RWPE1 (cell line): ENCODE measurements around the gene MME.

ENCODE experiments used
- CTCF ChIA-PET: fragments of 350-600 bp; sonication (Branson Sonifier 250); formaldehyde crosslinking; extraction: SDS; loops from one replicate; lab custom pipeline; 2021; lab: Yijun Ruan, JAX
- POLR2A ChIA-PET: fragments of 400-600 bp; formaldehyde crosslinking; extraction: SDS; loops from one replicate; lab custom pipeline; 2020; ENCODE audit warnings: antibody characterized with exemption; ENCODE audit not compliant: low non-redundant PET; lab: Yijun Ruan, JAX
- DNase-seq: peaks from one replicate; pipeline ENCODE4 v3.0.0; 2012; ENCODE audit warnings: low spot score
- H3K27ac ChIP-seq: fragments of 450-650 bp; 2 replicates; pipeline ENCODE4 v1.5.1; 2017
- CTCF ChIP-seq: fragments of 450-650 bp; conservative IDR thresholded peaks from 2 replicates; pipeline ENCODE4 v1.5.1; 2017; ENCODE audit warnings: low read depth, mild to moderate bottlenecking

Gene MME

GRCh38 chr3:155078711-155079467 is 1.2 kb upstream of the MME start:
- no peak overlapping the region for H3K27ac ChIP-seq
- TF ChIP-seq CTCF, result no peak
- ChIA-PET POLR2A (no interaction called here), CTCF (no interaction called here)
- DNase-seq, result no peak

GRCh38 chr3:155079468-155079745 is 712 bp upstream of the MME start:
- CTCF ChIA-PET, result no interaction called here
- no peak for TF ChIP-seq CTCF
- POLR2A ChIA-PET, result no interaction called here
- DNase-seq, result peak; percentile 37
- peak overlapping the region; percentile 57 for H3K27ac ChIP-seq

DNA sequence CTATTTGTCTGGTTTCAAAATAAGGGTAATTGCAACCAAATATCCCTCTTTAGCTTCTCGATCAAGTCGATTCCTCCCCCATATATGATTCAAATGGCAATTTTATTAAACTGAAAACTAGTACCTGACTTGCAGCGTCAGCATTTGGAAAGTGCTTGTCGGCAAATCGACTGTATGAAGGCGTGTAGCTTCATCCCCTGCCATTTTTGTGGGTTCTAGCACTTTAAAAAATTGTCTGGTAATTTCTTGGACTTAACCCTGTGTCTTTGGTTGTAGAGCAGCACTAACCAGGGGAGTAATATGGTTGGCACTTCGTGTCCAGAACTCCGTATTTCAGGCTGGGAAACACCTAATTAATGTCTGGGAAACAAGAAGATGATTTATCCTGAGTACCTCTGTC is 573 bp downstream of the MME start:
- no peak for TF ChIP-seq CTCF
- no peak for DNase-seq
- CTCF ChIA-PET, result interaction anchor here (0.7 kb wide), 1 partner anchor 15 kb away, joined by 3 read pairs; no protein-coding TSS in a partner anchor
- POLR2A ChIA-PET, result no interaction called here
- no peak overlapping the region for H3K27ac ChIP-seq

GRCh38 chr3:155083313-155083905 is 3.3 kb downstream of the MME start:
- POLR2A ChIA-PET, result no interaction called here
- no peak for TF ChIP-seq CTCF
- CTCF ChIA-PET, result interaction anchor here (0.7 kb wide), 1 partner anchor 31 kb away, joined by 4 read pairs; no protein-coding TSS in a partner anchor
- no peak for DNase-seq
- no peak overlapping the region for H3K27ac ChIP-seq

DNA sequence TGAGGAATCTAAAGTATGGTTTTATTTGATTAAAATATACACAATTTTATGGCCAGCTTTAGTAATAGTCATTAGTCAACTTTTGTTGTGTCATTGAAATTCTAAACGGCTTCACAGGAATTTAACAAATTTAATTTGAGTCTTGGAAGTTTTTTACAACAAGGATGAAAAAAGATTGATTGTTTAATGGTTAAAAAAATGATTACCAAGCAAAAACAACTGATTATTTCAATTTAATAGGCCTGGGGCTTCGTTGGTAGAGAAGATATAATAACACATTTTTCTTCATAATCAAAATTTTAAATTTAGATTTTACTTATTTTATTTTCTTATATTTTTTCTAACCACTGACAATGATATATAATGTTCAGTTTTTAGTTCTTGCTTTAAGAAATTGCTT is 4.4 kb downstream of the MME start:
- CTCF ChIA-PET, result interaction anchor here (0.6 kb wide), 1 partner anchor 22 kb away, joined by 3 read pairs; no protein-coding TSS in a partner anchor
- DNase-seq, result no peak
- H3K27ac ChIP-seq, result no peak overlapping the region
- POLR2A ChIA-PET, result interaction anchor here (0.5 kb wide), 1 partner anchor 58 kb away, joined by 9 read pairs; no protein-coding TSS in a partner anchor
- no peak for TF ChIP-seq CTCF

- no peak overlapping the region for H3K27ac ChIP-seq
- TF ChIP-seq CTCF, result no peak
- POLR2A ChIA-PET, result no interaction called here
- CTCF ChIA-PET, result no interaction called here
- no peak for DNase-seq
Measured at GRCh38 chr3:155086051-155086450, 5.9 kb downstream of the MME start.
